Activated CD8-positive, alpha-beta memory T cell treated with anti-CD3 and anti-CD28 coated beads for 1 hour (primary cell): ENCODE measurements around the gene KNDC1.
"Not testable (repeated sequence)": the region's sequence is repeated elsewhere in the genome, so short reads cannot be mapped to it uniquely, and the experiment has no call there.

Experiments used
- DNase-seq, 2 donors: peaks; one replicate each; pipeline ENCODE4 v3.0.0-alpha.2; 2020; ENCODE audit warnings: low read depth in 1 of 2; ENCODE audit errors: extremely low read depth in 1 of 2

Gene KNDC1

GRCh38 chr10:133217800-133218589, 58.0 kb downstream of the KNDC1 start:
- no peak for DNase-seq

- DNase-seq: no peak
Measured at GRCh38 chr10:133218891-133219290, 58.9 kb downstream of the KNDC1 start.

DNA sequence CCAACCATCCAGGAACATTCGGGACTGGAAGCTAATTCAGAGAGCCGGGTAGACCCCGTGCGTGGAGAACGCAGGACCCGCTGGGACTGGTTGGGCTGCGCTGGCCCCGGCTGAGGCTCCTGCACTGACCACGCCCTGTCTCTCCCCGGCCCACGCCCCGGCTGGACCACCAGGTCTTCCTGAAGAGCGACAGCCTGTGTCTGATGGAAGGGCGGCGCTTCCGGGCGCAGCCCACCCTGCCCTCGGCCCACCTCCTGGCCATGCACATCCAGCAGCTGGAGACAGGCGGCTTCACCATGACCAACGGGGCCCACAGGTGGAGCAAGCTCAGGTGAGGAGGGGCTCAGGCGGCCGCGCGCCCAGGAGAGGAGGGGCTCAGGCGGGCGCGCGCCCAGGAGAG, 59.8 kb downstream of the KNDC1 start:
- DNase-seq: no peak

- DNase-seq: no peak
Measured at GRCh38 chr10:133221331-133221730, 61.3 kb downstream of the KNDC1 start.

DNA sequence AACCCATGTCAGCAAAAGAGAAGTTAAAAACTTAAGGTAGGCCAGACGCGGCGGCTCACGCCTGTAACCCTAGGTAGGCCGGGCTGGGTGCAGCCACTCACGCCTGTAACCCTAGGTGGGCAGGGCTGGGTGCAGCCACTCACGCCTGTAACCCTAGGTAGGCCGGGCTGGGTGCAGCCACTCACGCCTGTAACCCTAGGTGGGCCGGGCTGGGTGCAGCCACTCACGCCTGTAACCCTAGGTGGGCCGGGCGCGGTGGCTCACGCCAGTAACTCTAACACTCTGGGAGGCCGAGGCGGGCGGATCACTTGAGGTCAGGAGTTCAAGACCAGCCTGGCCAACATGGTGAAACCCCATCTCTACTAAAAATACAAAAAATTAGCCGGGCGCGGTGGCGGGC, 61.7 kb downstream of the KNDC1 start:
- DNase-seq: not testable (repeated sequence)

DNA sequence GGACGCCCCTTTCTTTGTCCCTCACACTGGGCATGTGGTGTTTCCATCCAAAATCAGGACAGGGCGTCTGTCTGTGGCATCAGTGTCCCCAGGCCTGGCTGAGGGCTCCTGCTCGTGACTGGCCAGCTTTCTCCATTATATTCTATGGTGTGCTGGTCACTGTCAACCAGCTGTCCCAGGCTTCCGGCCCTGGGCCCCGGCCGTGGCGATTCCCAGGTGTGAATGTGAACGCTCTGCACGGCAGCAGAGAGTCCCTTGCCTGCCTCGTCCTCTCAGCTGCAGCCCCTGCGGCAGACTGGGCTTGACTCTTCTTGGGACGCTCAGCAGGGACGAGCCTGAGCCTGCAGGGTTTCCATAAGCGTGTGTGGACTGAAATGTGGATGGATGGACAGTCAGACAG, 64.1 kb downstream of the KNDC1 start:
- no peak for DNase-seq

GRCh38 chr10:133224756-133225372, 64.8 kb downstream of the KNDC1 start:
- no peak for DNase-seq

- no peak for DNase-seq
Measured at GRCh38 chr10:133225707-133226191, 65.7 kb downstream of the KNDC1 start.

DNA sequence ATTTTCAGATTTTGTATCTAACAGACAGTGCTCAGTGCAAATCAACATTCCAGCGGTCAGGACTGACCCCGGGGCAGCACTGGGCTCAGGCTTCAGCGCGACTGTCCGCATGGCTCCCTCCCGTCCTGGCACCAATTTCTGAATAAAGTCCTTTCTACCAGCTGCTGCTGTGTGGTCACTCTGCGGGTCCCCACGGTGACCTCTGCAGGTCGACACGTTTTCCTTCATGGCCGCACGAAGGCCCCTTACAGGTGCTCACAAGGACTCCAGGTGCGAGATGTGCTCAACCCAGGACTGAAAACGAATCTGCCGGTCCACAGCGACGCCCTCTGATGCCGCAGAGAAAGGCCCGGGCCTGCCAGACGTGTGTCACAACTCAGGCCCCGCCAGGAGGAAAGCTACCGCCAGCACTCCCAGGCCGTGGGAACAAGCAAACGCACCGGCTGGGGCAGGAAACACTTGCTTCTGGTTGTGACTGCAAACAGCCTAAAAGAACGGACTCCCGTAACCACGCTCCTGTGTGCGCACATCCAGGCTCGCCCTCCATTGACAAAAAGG, 66.3 kb downstream of the KNDC1 start:
- no peak for DNase-seq

GRCh38 chr10:133227256-133227655, 67.2 kb downstream of the KNDC1 start:
- no peak for DNase-seq

DNA sequence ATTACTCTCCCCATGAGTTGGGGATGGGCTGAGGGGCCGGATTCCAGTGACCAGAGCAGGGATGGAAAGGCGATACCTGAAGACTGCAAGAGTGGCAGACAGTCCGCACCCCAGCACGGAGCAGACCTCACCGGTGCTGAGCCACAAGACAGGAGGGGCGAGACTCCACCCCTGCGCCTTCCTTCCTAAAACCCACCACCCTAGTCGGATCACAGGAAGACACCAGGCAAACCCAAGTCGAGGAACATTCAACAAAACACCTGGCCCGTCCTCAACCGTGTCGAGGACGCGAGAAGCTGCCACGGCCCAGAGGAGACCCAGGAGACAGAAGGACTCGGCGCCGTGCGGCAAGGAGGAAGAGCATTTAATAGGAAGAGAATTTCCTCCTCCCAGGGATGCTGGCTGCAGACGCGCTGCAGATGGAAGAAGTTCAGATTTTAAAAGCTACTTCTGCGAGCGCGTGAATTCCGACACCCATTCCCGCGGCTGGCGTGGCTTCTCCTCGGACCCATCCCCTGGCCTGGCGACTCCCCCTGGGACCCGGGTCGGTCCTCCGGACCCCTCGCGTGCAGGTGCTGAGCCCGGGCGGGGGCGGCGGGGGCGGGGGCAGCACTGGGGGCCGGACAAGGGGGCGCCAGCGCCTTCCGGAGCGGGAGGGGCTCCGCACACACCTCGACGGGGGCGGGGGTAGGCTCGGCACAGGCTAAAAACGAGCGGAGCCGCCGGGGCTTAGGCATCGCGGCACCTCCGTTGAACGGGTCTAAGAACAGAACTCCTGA, 69.4 kb downstream of the KNDC1 start:
- no peak for DNase-seq

- no peak for DNase-seq
Measured at GRCh38 chr10:133230044-133230361, 70.0 kb downstream of the KNDC1 start, which contains the start of gene UTF1. UTF1 (plus strand) TSS chr10:133230217; CDS start chr10:133230289, 72 bp downstream.

DNA sequence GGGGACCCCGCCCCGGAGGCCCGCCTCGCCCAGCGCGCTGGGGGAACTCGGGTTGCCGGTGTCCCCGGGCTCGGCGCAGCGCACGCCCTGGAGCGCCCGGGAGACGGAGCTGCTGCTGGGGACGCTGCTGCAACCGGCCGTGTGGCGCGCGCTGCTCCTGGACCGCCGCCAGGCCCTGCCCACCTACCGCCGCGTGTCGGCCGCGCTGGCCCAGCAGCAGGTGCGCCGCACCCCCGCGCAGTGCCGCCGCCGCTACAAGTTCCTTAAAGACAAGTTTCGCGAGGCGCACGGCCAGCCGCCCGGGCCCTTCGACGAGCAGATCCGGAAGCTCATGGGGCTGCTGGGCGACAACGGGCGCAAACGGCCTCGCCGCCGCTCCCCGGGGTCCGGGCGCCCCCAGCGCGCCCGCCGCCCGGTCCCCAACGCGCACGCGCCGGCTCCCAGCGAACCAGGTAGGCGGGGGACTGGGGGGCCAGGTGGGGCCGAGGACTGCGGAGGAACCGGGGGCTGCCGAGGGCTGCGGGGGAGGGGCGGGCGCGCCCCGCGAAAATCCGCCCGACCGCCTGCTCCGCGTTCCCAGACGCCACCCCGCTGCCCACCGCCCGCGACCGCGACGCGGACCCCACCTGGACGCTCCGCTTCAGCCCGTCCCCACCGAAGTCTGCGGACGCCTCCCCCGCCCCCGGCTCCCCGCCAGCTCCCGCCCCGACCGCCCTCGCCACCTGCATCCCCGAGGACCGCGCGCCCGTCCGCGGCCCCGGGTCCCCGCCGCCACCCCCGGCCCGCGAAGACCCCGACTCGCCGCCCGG, 70.6 kb downstream of the KNDC1 start:
- DNase-seq: no peak

DNA sequence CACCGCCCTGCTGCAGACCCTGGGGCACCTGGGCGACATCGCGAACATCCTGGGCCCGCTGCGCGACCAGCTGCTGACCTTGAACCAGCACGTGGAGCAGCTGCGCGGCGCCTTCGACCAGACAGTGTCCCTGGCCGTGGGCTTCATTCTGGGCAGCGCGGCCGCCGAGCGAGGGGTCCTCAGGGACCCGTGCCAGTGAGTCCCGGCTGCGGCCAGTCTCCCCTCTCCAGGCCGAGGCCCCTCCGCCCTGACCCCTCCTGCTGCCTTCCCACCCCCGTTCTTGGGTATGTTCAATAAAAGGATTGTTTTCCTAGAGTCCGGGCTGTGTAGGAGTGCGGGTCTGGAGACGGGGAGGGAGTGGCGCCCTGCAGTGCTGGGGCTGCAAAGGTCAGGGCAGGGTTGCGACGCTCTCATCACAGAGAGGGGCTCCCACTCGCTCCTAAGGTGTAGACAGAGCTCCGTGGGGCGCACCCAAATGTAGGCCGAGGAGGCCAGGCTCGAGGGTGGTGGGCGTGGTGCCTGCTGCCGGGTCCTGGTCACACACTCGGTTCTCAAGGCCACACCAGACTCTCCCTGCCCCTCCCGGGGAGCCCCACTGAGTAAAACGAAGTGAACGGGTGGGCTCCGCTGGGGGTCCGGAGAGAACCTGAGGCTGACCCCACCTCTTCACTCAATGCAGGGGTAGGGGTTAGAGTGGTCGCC, 71.4 kb downstream of the KNDC1 start:
- no peak for DNase-seq

DNA sequence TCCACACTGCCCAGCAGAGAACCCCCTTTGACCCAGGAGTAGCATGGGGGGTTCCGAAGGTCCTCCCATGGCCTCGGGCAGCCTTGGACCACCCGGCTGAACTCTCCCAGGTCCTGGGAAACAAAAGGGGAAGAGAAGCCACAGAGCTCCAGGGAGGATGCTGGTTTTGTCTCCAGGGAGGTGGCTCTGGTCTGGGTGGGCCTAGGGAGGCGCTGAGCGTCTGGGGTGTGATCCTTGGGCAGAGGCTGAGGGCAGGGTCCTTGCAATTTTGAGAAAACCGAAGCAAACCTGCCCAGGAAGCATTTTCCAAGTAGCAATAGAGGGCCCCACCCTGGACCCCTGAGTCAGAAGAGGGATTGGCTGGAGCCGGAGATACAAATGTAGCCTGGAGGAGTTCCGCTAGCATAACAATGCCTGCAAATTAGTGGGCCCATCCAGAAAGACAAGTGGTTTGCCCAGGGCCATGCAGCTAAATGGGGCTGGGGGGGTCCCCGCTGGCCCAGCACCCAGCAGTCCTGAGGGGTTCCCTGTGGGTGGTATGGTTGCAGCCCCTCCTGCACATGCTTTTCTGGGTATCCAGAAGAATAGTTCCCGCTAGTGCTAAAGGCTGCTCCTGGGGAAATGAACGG, 72.0 kb downstream of the KNDC1 start:
- no peak for DNase-seq

DNA sequence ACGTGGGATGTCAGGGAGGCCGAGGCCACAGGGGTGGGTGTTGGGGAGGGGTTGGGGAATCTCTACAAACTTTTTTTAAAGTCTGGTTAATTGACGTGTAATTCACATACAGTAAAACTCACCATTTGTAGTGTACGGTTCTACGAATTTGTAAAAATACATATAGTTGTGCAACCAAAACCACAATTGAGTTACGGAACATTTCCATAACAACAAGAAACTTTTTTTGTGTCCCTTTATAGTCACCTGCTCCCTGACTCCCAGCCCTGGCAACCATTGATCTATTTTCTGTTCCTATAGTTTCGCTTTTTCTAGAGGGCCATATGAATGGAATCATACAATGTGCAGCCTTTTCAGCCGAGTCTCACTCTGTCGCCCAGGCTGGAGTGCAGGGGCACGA, 74.8 kb downstream of the KNDC1 start:
- not testable (repeated sequence) for DNase-seq

DNA sequence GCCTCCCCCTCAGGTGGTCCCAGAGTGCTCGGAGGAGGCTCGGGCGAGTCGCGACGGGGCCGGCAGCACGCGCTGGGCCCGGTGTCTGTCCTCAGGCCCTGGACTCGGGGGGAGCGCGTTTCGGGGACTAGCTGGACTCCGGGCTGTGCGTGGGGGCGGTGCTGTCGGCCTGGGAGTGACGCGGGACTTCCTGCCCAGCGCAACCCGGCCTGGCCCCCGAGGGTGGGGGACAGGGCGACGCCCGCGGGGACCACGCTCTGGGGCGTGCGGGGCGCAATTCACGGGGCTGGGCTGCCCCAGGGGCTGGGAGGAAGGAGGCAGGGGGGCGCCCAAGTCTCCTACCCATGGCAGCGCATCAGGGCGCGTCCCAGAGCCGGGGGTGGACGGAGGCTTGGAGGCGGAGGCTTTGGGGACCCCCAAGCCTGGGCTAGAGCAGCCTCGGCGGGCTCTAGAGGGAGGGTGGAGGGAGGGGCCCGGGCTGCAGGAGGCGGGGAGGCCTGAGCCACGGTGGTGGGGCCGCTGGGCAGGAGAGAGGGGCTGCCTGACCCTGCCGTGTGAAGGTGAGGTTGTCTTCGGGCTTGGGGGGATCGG, 75.3 kb downstream of the KNDC1 start:
- DNase-seq: no peak

DNA sequence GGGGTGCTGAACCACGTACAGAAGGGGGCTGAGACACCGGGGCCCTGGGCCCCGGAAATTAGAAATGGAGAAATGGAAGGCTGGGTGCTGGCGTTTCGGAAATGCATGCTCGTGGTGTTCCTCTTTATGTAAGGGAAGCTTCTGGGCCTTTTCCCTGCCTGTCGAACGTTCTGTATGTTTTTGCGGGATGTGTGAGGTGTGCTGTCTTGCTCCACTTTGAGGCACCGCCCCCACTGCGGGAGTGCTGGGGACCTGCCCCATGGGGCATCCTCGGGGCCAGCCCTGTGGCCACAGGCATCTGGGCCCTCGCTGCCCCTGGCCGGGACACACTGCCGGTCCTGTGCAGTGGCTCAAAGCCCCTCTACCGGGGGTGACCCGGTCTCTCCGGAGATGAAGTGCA, 75.9 kb downstream of the KNDC1 start:
- no peak for DNase-seq
